SU-DHL-6 (cell line): Measurements from ENCODE around the gene COL11A1.

ENCODE experiments used
- CTCF ChIP-seq: fragments of 200-600 bp; sonication (generic); IDR thresholded peaks from one replicate; pipeline ENCODE4 v1.5.1; 2017; ENCODE audit warnings: antibody characterized with exemption, mild to moderate bottlenecking, low read length, moderate library complexity; ENCODE audit not compliant: insufficient read depth, poor library complexity, severe bottlenecking
- EZH2phosphoT487 ChIP-seq: fragments of 200-600 bp; sonication (generic), shearing (Covaris generic); conservative IDR thresholded peaks from 2 replicates; pipeline ENCODE4 v1.6.1; 2018; ENCODE audit warnings: mild to moderate bottlenecking, antibody characterized with exemption, low read length, moderate library complexity, mixed read lengths

- TF ChIP-seq CTCF (no peak), EZH2phosphoT487 (no peak)
Observed at GRCh38 chr1:103075316-103076000, 32.9 kb downstream of the COL11A1 start.
